DMS153 treated with DMSO at 0.1 percent for 48 hours (cell line): Measurements from ENCODE around the gene TMEM121B.

Experiments
- DNase-seq: peaks from one replicate; lab custom pipeline; 2025; ENCODE audit not compliant: unreplicated experiment; lab: John Stamatoyannopoulos, UW

TMEM121B gene

DNA sequence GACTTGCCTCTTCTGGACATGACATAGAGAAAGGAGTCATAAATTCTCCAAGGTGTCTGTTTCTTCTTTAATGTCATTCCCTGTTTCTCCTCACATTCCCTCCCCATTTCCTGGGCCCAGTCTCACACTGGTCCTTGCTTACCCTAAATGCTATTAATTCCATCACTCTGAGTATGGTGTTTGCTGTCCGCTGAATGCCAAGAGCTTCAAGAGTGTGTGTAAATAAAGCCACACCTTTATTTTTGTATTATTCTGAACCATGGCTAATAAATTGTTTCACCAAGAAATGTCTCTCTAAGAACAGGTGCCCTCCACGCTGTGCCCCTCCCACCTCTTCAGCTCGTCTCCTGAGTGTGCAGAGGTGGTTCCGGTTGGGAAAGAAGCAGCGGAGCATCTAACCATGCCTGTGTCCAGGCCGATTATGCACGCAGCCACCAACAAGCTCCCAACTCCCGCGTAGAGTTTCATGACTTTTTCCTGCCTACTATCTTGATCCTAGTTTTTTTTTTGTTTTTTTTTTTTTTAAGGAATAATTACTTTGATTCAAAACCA, 8.6 kb downstream of the TMEM121B start:
- DNase-seq, result no peak

DNA sequence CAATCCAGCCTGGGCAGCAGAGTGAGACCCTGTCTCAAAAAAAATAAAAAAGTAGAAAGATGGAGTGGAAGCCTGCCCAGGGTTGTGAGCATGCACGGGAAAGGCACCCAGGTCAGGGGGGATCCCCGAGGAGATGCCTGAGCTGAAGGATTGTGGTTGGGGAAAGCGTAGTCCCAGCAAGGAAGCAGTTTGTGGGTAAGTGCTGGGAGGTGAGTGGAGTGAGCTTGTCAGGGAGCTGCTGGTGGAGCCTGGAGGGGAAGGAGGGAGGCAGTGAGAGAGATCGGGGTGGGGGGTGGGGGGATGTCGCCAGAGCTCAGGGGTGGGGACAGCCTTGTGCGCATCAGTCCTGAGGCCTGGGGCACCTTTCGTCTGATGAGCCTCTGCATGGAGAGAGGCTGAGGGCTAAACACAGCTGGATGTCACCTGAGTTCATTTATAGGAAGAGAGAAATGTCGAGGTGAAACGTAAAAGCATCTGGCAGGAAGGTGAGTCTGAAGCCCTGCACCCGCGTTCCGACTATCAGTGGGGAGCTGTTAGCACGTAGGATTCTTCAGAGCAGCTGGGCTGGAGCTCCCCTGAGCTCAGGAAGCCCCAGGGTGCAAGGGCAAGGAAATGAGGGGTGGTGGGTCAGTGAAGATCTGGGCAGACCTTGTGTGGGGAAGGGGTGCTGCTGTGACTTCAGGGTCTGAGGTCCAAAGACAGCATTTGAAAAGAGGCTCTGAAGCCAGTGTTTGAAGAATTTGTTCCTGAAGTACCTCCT, 10.2 kb downstream of the TMEM121B start:
- no peak for DNase-seq

GRCh38 chr22:17109976-17110375, 11.2 kb downstream of the TMEM121B start:
- DNase-seq, result no peak

DNA sequence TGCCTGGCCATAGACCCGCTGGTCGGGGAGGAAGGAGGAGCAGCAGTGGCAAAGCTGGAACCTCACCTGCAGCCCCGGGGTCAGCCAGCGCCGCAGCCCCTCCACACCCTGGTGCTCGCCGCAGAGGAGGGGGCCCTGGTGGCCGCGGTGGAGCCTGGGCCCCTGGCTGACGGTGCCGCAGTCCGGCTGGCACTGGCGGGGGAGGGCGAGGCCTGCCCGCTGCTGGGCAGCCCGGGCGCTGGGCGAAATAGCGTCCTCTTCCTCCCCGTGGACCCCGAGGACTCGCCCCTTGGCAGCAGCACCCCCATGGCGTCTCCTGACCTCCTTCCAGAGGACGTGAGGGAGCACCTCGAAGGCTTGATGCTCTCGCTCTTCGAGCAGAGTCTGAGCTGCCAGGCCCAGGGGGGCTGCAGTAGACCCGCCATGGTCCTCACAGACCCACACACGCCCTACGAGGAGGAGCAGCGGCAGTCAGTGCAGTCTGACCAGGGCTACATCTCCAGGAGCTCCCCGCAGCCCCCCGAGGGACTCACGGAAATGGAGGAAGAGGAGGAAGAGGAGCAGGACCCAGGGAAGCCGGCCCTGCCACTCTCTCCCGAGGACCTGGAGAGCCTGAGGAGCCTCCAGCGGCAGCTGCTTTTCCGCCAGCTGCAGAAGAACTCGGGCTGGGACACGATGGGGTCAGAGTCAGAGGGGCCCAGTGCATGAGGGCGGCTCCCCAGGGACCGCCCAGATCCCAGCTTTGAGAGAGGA, 11.9 kb downstream of the TMEM121B start:
- no peak for DNase-seq

- DNase-seq, result no peak
Measured at GRCh38 chr22:17108256-17109112, 12.7 kb downstream of the TMEM121B start.

DNA sequence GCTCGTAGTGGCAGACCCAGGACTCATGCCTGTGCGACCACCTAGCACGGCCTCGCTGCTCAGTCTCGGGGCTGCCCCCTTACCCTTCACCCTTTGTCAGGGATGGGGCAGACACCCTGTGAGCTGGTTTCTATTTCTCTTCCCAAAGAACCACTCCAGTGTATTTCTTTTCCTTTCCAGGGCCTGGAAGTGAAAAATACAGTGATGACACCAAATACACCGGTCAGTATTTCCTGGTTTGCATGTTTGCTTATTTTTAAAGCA, 13.7 kb downstream of the TMEM121B start:
- no peak for DNase-seq

- DNase-seq, result no peak
Measured at GRCh38 chr22:17106785-17107546, 14.2 kb downstream of the TMEM121B start.

GRCh38 chr22:17106161-17106784, 14.9 kb downstream of the TMEM121B start:
- DNase-seq, result no peak

DNA sequence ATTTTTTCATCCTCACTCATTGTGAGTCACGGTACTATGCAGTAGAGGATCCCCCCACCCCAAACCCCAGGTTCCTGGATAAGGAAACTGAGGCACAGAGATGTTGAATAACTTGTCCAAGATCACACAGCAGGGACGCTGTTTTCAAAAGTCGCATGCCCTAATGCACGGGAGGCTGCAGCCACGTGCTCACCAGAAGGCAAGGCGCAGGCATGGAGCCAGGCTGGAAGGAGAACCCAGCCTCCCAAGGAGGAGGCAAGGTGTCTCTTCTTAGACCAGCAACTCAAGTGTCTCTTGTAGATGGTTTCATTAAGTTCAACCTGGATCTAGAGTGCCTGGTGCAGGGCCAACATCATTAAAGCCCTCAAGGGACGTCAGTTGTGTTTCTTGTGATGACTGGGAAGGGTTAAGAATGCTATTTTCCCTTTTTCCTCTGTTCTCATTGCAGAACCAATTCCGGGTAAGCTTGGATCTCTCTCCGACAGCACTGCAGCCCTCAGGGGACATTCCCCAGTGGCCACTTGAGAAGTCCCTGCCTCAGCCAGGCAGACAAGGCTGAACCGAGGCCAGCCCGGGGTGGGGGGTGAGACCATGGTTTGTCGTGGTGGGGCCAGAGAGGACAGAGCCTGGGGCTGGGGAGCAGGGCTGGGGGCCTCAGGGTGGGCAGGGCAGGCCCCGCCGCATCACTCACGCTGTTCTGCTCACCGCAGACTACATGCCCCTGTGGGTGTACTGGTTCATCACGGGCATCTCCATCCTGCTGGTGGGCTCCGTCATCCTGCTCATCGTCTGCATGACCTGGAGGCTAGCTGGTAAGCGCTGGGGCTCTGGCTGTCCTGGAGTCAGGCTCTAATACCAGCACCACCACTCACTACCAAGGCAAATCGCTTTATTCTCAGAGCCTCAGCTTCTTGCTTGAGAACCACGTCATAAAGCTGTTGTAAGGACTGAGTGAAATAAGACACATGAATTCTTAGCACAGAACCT, 15.7 kb downstream of the TMEM121B start:
- no peak for DNase-seq

- DNase-seq, result no peak
Measured at GRCh38 chr22:17104336-17104935, 16.7 kb downstream of the TMEM121B start.

GRCh38 chr22:17103351-17103750, 17.8 kb downstream of the TMEM121B start:
- DNase-seq, result no peak

GRCh38 chr22:17102297-17102667, 18.9 kb downstream of the TMEM121B start:
- DNase-seq, result no peak

GRCh38 chr22:17101475-17102296, 19.5 kb downstream of the TMEM121B start:
- no peak for DNase-seq

DNA sequence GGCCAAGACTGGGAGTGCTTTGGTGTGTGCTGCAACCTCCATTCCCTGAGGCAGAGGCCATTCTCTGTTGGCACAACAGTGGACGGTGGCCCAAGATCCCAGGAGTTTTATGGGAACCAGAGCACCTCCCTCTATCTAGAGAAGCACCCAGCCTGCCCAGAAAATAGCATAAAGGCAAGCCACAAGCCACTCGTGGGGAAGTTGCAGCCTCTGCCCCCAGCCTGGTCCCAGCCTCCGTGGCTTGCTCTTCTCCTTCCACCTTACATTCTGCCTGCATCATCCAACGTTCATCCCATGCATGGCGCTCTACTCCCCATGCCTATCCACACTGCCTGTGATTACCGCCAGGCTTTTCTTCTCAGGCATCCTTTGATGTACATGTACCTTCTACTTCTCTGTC, 20.5 kb downstream of the TMEM121B start:
- DNase-seq, result no peak

- DNase-seq, result no peak
Measured at GRCh38 chr22:17098379-17098819, 22.8 kb downstream of the TMEM121B start.

DNA sequence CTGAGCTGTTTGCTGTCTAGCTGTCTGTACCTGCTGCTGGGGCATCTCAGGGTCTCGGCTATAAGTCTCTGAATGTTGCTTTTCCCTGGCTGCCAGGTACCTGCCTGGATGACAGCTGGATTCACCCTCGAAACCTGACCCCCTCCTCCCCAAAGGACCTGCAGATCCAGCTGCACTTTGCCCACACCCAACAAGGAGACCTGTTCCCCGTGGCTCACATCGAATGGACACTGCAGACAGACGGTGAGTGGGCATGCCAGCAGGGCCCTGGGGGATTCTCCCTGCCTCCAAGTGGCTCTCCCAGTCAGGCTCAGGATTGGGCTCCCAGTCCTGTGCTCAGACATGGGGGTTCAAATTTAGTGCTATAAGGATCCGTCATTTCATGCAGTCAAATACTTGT, 23.5 kb downstream of the TMEM121B start:
- no peak for DNase-seq

GRCh38 chr22:17097062-17097461, 24.1 kb downstream of the TMEM121B start:
- DNase-seq, result no peak

- DNase-seq, result no peak
Measured at GRCh38 chr22:17096071-17096470, 25.1 kb downstream of the TMEM121B start.
